Astrocyte (in vitro differentiated cells and primary cell): ENCODE results near the gene RPN2. TPM values are rescaled to one million over a fixed set of nuclear protein-coding genes. Genes with fewer than 3 reads are reported as not detected.

ENCODE experiments used
- DNase-seq: peaks from one replicate; pipeline ENCODE4 v3.0.0-alpha.2; 2010; ENCODE audit warnings: low read depth
- FAIRE-seq: peaks from 2 replicates; lab custom pipeline; 2011; peaks lifted over from hg19 to GRCh38; lab: Jason Lieb, UNC
- H2AFZ ChIP-seq: 2 replicates; pipeline ENCODE4 v1.6.0; 2012; ENCODE audit warnings: low read depth, low read length, inconsistent platforms
- H3K27ac ChIP-seq: 2 replicates; pipeline ENCODE4 v1.5.1; 2011; ENCODE audit warnings: low read depth, low read length, inconsistent platforms
- H3K27me3 ChIP-seq: 2 replicates; pipeline ENCODE4 v1.6.0; 2011; ENCODE audit warnings: low read length, inconsistent platforms; ENCODE audit not compliant: insufficient read depth
- H3K36me3 ChIP-seq: 2 replicates; pipeline ENCODE4 v1.5.1; 2011; ENCODE audit warnings: low read length, inconsistent platforms; ENCODE audit not compliant: insufficient read depth
- H3K4me1 ChIP-seq: 2 replicates; pipeline ENCODE4 v1.5.1; 2011; ENCODE audit warnings: low read length, inconsistent platforms; ENCODE audit not compliant: insufficient read depth
- H3K4me2 ChIP-seq: 2 replicates; pipeline ENCODE4 v1.6.0; 2012; ENCODE audit warnings: low read length, inconsistent platforms
- H3K4me3 ChIP-seq: 2 replicates; pipeline ENCODE4 v1.5.1; 2011; ENCODE audit warnings: low read depth, mild to moderate bottlenecking, low read length, inconsistent platforms; ENCODE audit not compliant: insufficient read depth
- H3K79me2 ChIP-seq: 2 replicates; pipeline ENCODE4 v1.6.0; 2012; ENCODE audit warnings: mild to moderate bottlenecking, low read length, inconsistent platforms; ENCODE audit not compliant: insufficient read depth
- H3K9ac ChIP-seq: 2 replicates; pipeline ENCODE4 v1.6.0; 2012; ENCODE audit warnings: mild to moderate bottlenecking, low read length, inconsistent platforms
- H3K9me3 ChIP-seq: 2 replicates; pipeline ENCODE4 v1.5.1; 2012; ENCODE audit warnings: low read depth, mild to moderate bottlenecking, low read length, inconsistent platforms; ENCODE audit not compliant: insufficient read depth
- H4K20me1 ChIP-seq: 2 replicates; pipeline ENCODE4 v1.6.0; 2012; ENCODE audit warnings: low read length, inconsistent platforms; ENCODE audit not compliant: insufficient read depth
- H3K27ac Mint-ChIP-seq: one replicate; pipeline ENCODE4 v1.8.0; 2021; ENCODE audit warnings: mild to moderate bottlenecking, mixed read lengths; ENCODE audit not compliant: unreplicated experiment
- H3K27me3 Mint-ChIP-seq: one replicate; pipeline ENCODE4 v1.8.0; 2021; ENCODE audit warnings: low read depth, mixed read lengths; ENCODE audit not compliant: unreplicated experiment
- H3K36me3 Mint-ChIP-seq: one replicate; pipeline ENCODE4 v1.8.0; 2021; ENCODE audit warnings: low read depth, mixed read lengths; ENCODE audit not compliant: unreplicated experiment
- H3K4me1 Mint-ChIP-seq: one replicate; pipeline ENCODE4 v1.8.0; 2021; ENCODE audit warnings: low read depth, mixed read lengths; ENCODE audit not compliant: unreplicated experiment
- H3K4me3 Mint-ChIP-seq: one replicate; pipeline ENCODE4 v1.8.0; 2021; ENCODE audit warnings: mild to moderate bottlenecking, moderate library complexity, mixed read lengths; ENCODE audit not compliant: unreplicated experiment
- H3K9me3 Mint-ChIP-seq: one replicate; pipeline ENCODE4 v1.8.0; 2021; ENCODE audit warnings: mild to moderate bottlenecking, mixed read lengths; ENCODE audit not compliant: unreplicated experiment
- EZH2 ChIP-seq: IDR thresholded peaks from 2 replicates; pipeline ENCODE4 v1.6.1; 2012; ENCODE audit warnings: mild to moderate bottlenecking, low read length, inconsistent platforms; ENCODE audit not compliant: insufficient read depth
- total RNA-seq: library from RNA; stranded (reverse); gene quantifications from 2 replicates; pipeline ENCODE4 v1.2.1, GENCODE V29; 2021
- TF ChIP-seq, protein P1 (sequence below): IDR thresholded peaks from 2 replicates; pipeline ENCODE4 v1.5.1; 2011; ENCODE audit warnings: low read depth, mild to moderate bottlenecking, inconsistent platforms, low read length, moderate library complexity; ENCODE audit not compliant: insufficient read depth

Gene RPN2
- total RNA-seq, 1 donor from 2014 or later: 259 TPM

DNA sequence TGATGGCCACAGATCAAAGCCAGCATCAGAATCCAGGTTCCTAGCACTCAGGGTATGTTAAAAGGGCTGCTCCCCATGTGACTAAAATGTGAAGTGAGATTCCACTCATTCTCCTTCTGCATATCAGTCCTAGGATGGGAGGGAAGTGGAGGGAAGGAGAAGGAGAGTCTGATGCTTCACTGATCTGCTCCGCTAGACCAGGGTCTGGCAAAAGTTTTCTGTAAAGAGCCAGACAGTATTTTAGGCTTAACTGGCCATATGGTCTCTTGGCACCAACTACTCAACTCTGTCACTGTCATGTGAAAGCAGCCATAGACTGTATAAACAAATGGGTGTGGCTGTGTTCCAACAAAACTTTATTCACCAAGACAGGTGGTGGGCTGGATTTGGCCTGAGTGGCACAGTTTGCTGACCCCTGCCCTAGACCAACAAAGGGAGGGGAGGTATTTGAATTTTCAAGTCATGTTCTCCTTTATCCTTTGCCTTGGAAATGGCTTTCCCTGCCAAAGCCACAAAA lies 59.9 kb downstream of the RPN2 start:
- H3K36me3 Mint-ChIP-seq: peaks cover 10% of the 10 kb centered on the region
- H3K9ac ChIP-seq: no peak overlapping the region

DNA sequence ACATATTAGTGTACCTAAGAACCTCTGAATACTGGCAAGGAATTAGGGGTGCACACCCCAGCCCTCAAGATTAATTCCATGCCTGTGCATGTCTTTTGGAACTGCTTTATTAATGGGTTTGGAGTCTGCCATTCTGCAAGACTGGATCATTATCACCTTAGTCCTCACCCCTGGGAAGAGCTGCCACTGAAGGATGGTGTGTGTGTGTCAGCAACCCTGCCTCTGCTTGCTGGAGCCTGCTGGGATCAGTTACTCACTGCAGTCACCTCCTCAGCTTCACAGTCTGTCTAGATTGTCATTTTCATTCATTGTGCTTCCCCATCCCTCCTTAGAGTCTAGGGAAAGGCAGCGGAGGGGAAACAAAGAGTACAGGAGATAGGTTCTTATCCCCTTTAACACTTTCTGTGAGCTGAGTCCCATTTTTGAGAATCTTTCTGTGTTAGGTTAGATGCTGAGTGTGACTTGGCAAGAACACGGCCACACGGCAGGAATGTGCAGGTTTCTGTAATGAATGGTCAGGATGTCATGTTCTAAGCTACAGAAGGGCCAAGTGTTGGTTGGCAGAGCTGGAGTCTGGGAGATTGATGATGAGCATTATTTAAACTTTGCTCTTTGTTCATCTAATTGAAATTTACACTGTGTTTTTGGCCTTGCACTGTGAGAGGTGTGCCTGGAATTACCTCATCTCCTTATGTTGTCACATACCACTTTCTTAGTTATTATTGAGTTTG lies 61.4 kb downstream of the RPN2 start:
- no peaks in the 10 kb centered on the region for H3K4me1 Mint-ChIP-seq
- no peaks in the 10 kb centered on the region for H3K27me3 Mint-ChIP-seq
- FAIRE-seq (no peak), DNase-seq (no peak)
- peaks cover 61% of the 10 kb centered on the region for H3K36me3 ChIP-seq
- H3K4me2 ChIP-seq: no peak overlapping the region
- H3K79me2 ChIP-seq: no peaks in the 10 kb centered on the region
- peaks cover 38% of the 10 kb centered on the region for H4K20me1 ChIP-seq
- H3K9ac ChIP-seq: no peak overlapping the region
- H3K9me3 Mint-ChIP-seq: no peaks in the 10 kb centered on the region
- H3K9me3 ChIP-seq: no peaks in the 10 kb centered on the region
- no peaks in the 10 kb centered on the region for H3K27me3 ChIP-seq
- no peak overlapping the region for H3K4me3 ChIP-seq
- H3K4me1 ChIP-seq: no peaks in the 10 kb centered on the region
- H3K27ac ChIP-seq: no peak overlapping the region
- TF ChIP-seq, protein P1, sequence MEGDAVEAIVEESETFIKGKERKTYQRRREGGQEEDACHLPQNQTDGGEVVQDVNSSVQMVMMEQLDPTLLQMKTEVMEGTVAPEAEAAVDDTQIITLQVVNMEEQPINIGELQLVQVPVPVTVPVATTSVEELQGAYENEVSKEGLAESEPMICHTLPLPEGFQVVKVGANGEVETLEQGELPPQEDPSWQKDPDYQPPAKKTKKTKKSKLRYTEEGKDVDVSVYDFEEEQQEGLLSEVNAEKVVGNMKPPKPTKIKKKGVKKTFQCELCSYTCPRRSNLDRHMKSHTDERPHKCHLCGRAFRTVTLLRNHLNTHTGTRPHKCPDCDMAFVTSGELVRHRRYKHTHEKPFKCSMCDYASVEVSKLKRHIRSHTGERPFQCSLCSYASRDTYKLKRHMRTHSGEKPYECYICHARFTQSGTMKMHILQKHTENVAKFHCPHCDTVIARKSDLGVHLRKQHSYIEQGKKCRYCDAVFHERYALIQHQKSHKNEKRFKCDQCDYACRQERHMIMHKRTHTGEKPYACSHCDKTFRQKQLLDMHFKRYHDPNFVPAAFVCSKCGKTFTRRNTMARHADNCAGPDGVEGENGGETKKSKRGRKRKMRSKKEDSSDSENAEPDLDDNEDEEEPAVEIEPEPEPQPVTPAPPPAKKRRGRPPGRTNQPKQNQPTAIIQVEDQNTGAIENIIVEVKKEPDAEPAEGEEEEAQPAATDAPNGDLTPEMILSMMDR: no peak
- H3K27ac Mint-ChIP-seq: no peak overlapping the region
- no peak overlapping the region for H3K4me3 Mint-ChIP-seq
- no peak overlapping the region for H2AFZ ChIP-seq
- H3K36me3 Mint-ChIP-seq: peaks cover 10% of the 10 kb centered on the region

More for the DNA sequence above, 59.9 kb downstream of the RPN2 start:
- no peaks in the 10 kb centered on the region for H3K4me1 ChIP-seq
- H3K9me3 Mint-ChIP-seq: no peaks in the 10 kb centered on the region
- DNase-seq (peak; percentile 67), FAIRE-seq (no peak)
- H3K4me3 Mint-ChIP-seq: no peak overlapping the region
- H3K9me3 ChIP-seq: no peaks in the 10 kb centered on the region
- H4K20me1 ChIP-seq: peaks cover 38% of the 10 kb centered on the region
- H3K27me3 Mint-ChIP-seq: no peaks in the 10 kb centered on the region
- no peak overlapping the region for H2AFZ ChIP-seq
- TF ChIP-seq, protein P1: no peak
- no peak for TF ChIP-seq EZH2
- H3K27me3 ChIP-seq: no peaks in the 10 kb centered on the region
- peaks cover 70% of the 10 kb centered on the region for H3K36me3 ChIP-seq
- H3K4me2 ChIP-seq: no peak overlapping the region
- H3K4me3 ChIP-seq: no peak overlapping the region
- H3K4me1 Mint-ChIP-seq: no peaks in the 10 kb centered on the region
- no peak overlapping the region for H3K27ac Mint-ChIP-seq
- no peaks in the 10 kb centered on the region for H3K79me2 ChIP-seq
- H3K27ac ChIP-seq: no peak overlapping the region

DNA sequence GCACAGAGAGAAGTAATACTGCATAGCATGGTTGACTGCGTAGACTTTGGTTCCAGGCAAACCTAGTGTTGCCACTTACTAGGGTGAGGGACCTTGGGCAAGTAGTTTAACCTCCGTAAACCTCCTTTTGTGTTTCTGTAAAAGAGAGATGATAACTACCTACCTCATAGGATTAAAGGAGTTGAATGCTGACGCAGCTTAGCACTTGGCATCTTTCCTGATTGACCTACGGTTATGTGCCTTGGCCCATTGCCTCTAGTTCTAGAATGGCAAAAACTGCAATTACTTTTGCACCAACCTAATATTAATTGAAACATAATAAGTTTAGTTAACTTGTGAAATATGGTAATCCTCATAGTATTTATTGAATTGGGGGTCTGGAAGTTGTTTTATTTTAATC lies 63.4 kb downstream of the RPN2 start:
- Mint-ChIP-seq H3K27ac (no peak overlapping the region), H3K4me1 (no peaks in the 10 kb centered on the region)

More for the DNA sequence above, 63.4 kb downstream of the RPN2 start:
- Histone ChIP-seq H3K9me3 (no peaks in the 10 kb centered on the region), H3K79me2 (no peaks in the 10 kb centered on the region), H3K4me1 (no peaks in the 10 kb centered on the region), H3K4me2 (no peak overlapping the region), H3K9ac (no peak overlapping the region), H3K27ac (no peak overlapping the region), H3K4me3 (no peak overlapping the region), H3K27me3 (no peaks in the 10 kb centered on the region), H2AFZ (no peak overlapping the region), H3K36me3 (peaks cover 42% of the 10 kb centered on the region), H4K20me1 (peaks cover 38% of the 10 kb centered on the region)
- Mint-ChIP-seq H3K27me3 (no peaks in the 10 kb centered on the region), H3K36me3 (peaks cover 2% of the 10 kb centered on the region), H3K4me3 (no peak overlapping the region), H3K9me3 (no peaks in the 10 kb centered on the region)
- TF ChIP-seq EZH2: no peak
- TF ChIP-seq, protein P1: no peak
- FAIRE-seq (no peak), DNase-seq (no peak)
